ENCODE measurements around the gene ZNF71. TPM values are rescaled to one million over a fixed set of nuclear protein-coding genes. Genes with fewer than 3 reads are reported as not detected.

The ZNF71 gene
- total RNA-seq, result 5.7 and 9.2 TPM in 2 replicates

GRCh38 chr19:56594783-56595547, at the start of gene ZNF71:
ZNF71 (plus strand) TSS chr19:56595302; CDS start chr19:56601559, 6,257 bp downstream.

DNA sequence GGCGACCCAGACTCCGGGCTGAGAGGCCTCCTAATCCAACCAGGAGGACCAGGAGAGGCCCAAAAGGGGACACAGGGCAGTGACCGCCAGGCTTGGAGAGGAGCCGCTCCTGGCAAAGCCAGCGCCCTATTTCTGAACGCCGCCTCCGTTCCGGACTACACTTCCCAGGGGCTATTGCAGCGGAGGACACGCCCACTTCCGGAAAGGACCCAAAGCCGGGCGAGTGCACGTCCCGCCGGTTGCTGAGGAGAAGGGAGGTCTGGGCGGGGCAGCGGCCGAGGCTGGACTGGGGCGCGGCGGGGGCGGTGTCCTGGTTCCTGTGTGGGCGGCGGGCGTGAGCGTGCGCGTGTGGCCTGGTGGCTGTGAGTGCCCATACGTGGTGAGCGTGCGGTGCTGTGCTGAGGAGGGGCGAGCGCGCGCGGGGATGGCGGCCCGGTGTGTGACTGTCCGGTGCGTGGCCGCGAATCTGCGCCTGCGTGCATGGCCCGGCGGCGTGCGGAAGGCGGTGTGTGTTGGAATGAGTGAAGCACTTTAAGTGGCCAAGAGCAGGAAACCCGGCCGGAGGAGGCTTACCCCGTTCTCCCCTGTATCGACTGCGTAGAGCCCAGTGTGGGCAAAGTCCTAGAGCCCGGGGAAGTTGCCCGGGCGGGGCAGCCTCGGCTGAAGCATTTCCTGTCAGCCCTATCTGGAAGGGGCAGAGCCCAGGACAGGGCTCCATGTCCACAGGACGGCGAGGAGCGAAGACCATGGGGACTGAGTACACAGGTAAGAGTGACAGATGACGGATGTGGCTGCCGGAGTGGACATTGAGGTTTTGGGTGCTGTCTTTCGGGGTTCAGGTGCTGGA, 27.6 kb upstream of the ZNF71 start, which contains the start of gene ZNF470:
Gene ZNF470 (plus strand): TSS at position 195 of the 847 bp plus-strand sequence. CDS start 2,844 bp downstream, outside the sequence.

GRCh38 chr19:56642711-56643459, 47.8 kb downstream of the ZNF71 start, which contains the start of gene SMIM17:
SMIM17 (plus strand) TSS chr19:56643159; CDS start chr19:56645668, 2,509 bp downstream.

GRCh38 chr19:56671613-56671994, 76.5 kb downstream of the ZNF71 start, which contains the start of gene ZNF835:
ZNF835 (minus strand) TSS chr19:56671757; CDS start chr19:56665198, 6,559 bp downstream.

Other genes with a start within 250 kb of the ZNF71 start
- 2.7 and 3.1 TPM in 2 replicates for gene ZNF582, start 201.8 kb upstream of the ZNF71 start, total RNA-seq
- gene ZNF583, start 191.0 kb upstream of the ZNF71 start, total RNA-seq, result 4.2 and 4.4 TPM in 2 replicates
- 5.4 and 6.8 TPM in 2 replicates for gene ZNF667, start 118.0 kb upstream of the ZNF71 start, total RNA-seq
- gene ZNF471, start 87.4 kb upstream of the ZNF71 start, total RNA-seq, result 4.9 and 5.8 TPM in 2 replicates
- gene ZFP28, start 56.4 kb upstream of the ZNF71 start, total RNA-seq, result 5.3 and 6.0 TPM in 2 replicates
- 5.8 and 6.1 TPM in 2 replicates for gene ZNF470, start 27.8 kb upstream of the ZNF71 start, total RNA-seq
- 0.32 TPM in 1 of 2 replicates, not detected in the other for gene SMIM17, start 47.9 kb downstream of the ZNF71 start, total RNA-seq
- 0.09 TPM in 1 of 2 replicates, not detected in the other for gene ZNF835, start 76.5 kb downstream of the ZNF71 start, total RNA-seq
- gene PEG3, start 245.4 kb downstream of the ZNF71 start, total RNA-seq, result 0.16 and 2.9 TPM in 2 replicates
- gene ZIM2, start 245.4 kb downstream of the ZNF71 start, total RNA-seq, result 0.09 TPM in 1 of 2 replicates, not detected in the other